CD4-positive, CD25-positive, alpha-beta regulatory T cell (primary cell): ENCODE results near the gene SH3BGRL3. TPM values are rescaled to one million over a fixed set of nuclear protein-coding genes. Genes with fewer than 3 reads are reported as not detected.
"Not testable (repeated sequence)": the region's sequence is repeated elsewhere in the genome, so short reads cannot be mapped to it uniquely, and the experiment has no call there.

Experiments
- ATAC-seq, 2 donors: fragments of 150-1000 bp; cut with Tn5 transposase; one replicate each; pipeline ENCODE4 v1.10.0; 2021; ENCODE audit warnings: low read depth in 2 of 2, moderate number of reproducible peaks in 2 of 2, moderate library complexity in 1 of 2
- DNase-seq, 3 donors: peaks; one replicate each; pipeline versions ENCODE4 v3.0.0 to v3.0.0-alpha.2; 2012 to 2022; ENCODE audit warnings: mixed read lengths in 1 of 3
- H3K27ac ChIP-seq: one replicate; pipeline ENCODE4 v1.7.0; 2013; ENCODE audit warnings: mild to moderate bottlenecking, low read length; ENCODE audit not compliant: insufficient read depth, poor library complexity, severe bottlenecking
- H3K27me3 ChIP-seq: one replicate; pipeline ENCODE4 v1.7.0; 2013; ENCODE audit warnings: low read length; ENCODE audit not compliant: control insufficient read depth, insufficient read depth
- H3K36me3 ChIP-seq: one replicate; pipeline ENCODE4 v1.7.0; 2013; ENCODE audit warnings: mild to moderate bottlenecking, low read length, moderate library complexity; ENCODE audit not compliant: control insufficient read depth, insufficient read depth
- H3K4me1 ChIP-seq: 2 replicates; pipeline ENCODE4 v1.7.0; 2013; ENCODE audit warnings: mild to moderate bottlenecking, low read length; ENCODE audit not compliant: insufficient read depth, control insufficient read depth, poor library complexity, severe bottlenecking
- H3K4me3 ChIP-seq: one replicate; pipeline ENCODE4 v1.7.0; 2013; ENCODE audit warnings: low read depth, mild to moderate bottlenecking, low read length, moderate library complexity
- H3K9me3 ChIP-seq, 2 experiments: 1 replicate in 1 of 2; 2 replicates in 1 of 2; pipeline ENCODE4 v1.7.0; 2013; ENCODE audit warnings: low read length in 2 of 2, mild to moderate bottlenecking in 1 of 2, moderate library complexity in 1 of 2; ENCODE audit not compliant: control insufficient read depth in 2 of 2
- H3K27ac Mint-ChIP-seq, 3 donors: one replicate each; pipeline ENCODE4 v1.8.0; 2020 to 2022; ENCODE audit warnings: mild to moderate bottlenecking in 3 of 3, mixed read lengths in 3 of 3, moderate library complexity in 2 of 3
- H3K27me3 Mint-ChIP-seq: one replicate; pipeline ENCODE4 v1.8.0; 2022; ENCODE audit warnings: mild to moderate bottlenecking, mixed read lengths
- H3K36me3 Mint-ChIP-seq: one replicate; pipeline ENCODE4 v1.8.0; 2020; ENCODE audit warnings: mixed read lengths
- H3K4me1 Mint-ChIP-seq, 4 donors: one replicate each; pipeline ENCODE4 v1.8.0; 2020 to 2022; ENCODE audit warnings: mixed read lengths in 4 of 4, mild to moderate bottlenecking in 1 of 4
- H3K4me3 Mint-ChIP-seq, 4 donors: one replicate each; pipeline ENCODE4 v1.8.0; 2020 to 2022; ENCODE audit warnings: mild to moderate bottlenecking in 4 of 4, mixed read lengths in 4 of 4, moderate library complexity in 3 of 4
- H3K9me3 Mint-ChIP-seq, 7 donors: one replicate each; pipeline ENCODE4 v1.8.0; 2020 to 2022; ENCODE audit warnings: mixed read lengths in 7 of 7, mild to moderate bottlenecking in 3 of 7, moderate library complexity in 2 of 7
- polyA plus RNA-seq, 4 donors: library from polyadenylated mRNA; unstranded; fragments of 300-500 nt; fragmentation: Illumina TruSeq; gene quantifications; one replicate each; pipeline ENCODE4 v1.2.3, GENCODE V29; 2021
- total RNA-seq: library from RNA; stranded (reverse); gene quantifications from one replicate; pipeline ENCODE4 v1.2.3, GENCODE V29; 2022

SH3BGRL3 gene
- 404 TPM for total RNA-seq
- polyA plus RNA-seq = 1,000 to 10,000 TPM; 1,085 to 1,853 (median 1,299) TPM

DNA sequence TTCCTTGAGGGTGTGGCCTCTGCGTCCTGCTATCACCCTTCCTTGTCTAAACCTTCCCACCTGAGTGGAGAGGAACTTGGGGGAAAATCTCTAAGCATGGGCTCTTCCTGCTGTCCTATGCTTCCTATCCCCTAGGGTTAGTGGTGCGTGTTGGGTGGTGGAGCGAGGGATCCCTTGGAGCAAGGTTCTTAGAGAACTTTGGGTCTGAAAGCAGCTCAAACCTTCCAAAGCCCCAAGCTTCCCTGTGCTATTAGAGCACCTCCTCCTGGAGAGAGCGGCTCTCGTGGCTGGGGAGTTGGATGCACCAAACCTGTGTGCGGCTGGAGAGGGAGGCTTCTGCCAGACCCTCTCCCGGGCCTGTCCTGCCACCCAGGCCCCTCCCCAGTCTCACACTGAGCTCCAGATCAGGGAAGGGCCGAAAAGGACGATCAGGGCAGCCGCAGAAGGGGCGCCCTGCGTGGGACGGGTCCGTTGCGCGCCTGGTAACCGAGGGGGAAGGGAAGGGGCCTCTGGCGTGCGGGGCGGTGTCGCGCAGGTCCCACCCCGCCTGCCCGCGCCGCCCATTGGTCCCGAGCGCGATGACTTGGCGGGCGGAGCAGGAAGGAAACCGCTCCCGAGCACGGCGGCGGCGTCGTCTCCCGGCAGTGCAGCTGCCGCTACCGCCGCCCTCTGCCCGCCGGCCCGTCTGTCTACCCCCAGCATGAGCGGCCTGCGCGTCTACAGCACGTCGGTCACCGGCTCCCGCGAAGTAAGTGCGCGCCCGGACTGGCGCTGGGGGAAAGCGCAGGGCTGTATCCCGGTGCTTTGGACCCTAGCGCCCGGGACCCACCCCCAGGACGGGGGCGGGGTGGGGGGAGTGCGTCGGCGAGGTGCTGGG, at the start of gene SH3BGRL3:
Gene SH3BGRL3, plus strand, starts transcription at position 631 of the 877 bp plus-strand sequence. Its CDS starts 70 bp downstream, at position 701.
- DNase-seq (peak; percentile 82 to 92 (median 87)), ATAC-seq (peak; percentile 61 to 67)
- no peaks in the 10 kb centered on the region for H3K27me3 Mint-ChIP-seq
- no peaks in the 10 kb centered on the region for H3K27me3 ChIP-seq
- H3K9me3 ChIP-seq = no peaks in the 10 kb centered on the region
- H3K4me3 ChIP-seq = peak within 1 kb of the TSS; percentile 90
- peak within 1 kb of the TSS; percentile 91 to 96 (median 93) for H3K4me3 Mint-ChIP-seq
- H3K4me1 Mint-ChIP-seq = peaks cover 16 to 84% (median 56%) of the 10 kb centered on the region in 4 donors
- peaks cover 22% of the 10 kb centered on the region for H3K36me3 Mint-ChIP-seq
- peak within 1 kb of the TSS; percentile 82 to 99 (median 95) for H3K27ac Mint-ChIP-seq
- H3K4me1 ChIP-seq = peaks cover 92% of the 10 kb centered on the region
- H3K36me3 ChIP-seq = peaks cover 21% of the 10 kb centered on the region
- H3K9me3 Mint-ChIP-seq = no peaks in the 10 kb centered on the region
- H3K27ac ChIP-seq = peak within 1 kb of the TSS; percentile 93

DNA sequence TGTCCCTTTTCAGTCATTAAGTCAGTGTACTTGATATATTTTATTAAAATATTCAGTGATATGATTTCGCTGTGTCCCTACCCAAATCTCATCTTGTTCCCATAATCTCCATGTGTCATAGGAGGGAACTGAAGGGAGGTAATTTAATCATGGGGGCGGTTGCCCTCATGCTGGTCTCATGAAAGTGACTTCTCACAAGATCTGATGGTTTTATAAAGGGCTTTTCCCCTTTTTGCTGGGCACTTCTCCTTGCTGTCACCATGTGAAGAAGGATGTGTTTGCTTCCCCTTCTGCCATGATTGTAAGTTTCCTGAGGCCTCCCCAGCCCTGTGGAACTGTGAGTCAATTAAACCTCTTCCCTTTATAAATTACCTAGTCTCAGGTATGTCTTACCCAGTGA, 49.2 kb upstream of the SH3BGRL3 start:
- DNase-seq, H3K27ac Mint-ChIP-seq, ATAC-seq, H3K27ac ChIP-seq, H3K9me3 ChIP-seq, H3K4me3 Mint-ChIP-seq, H3K27me3 ChIP-seq, H3K36me3 ChIP-seq, H3K9me3 Mint-ChIP-seq, H3K36me3 Mint-ChIP-seq, H3K4me3 ChIP-seq: not testable (repeated sequence)
- peaks cover 14% of the 10 kb centered on the region for H3K4me1 ChIP-seq
- H3K27me3 Mint-ChIP-seq = peaks cover 22% of the 10 kb centered on the region
- H3K4me1 Mint-ChIP-seq = peaks cover 6 to 27% (median 14%) of the 10 kb centered on the region in 4 donors

DNA sequence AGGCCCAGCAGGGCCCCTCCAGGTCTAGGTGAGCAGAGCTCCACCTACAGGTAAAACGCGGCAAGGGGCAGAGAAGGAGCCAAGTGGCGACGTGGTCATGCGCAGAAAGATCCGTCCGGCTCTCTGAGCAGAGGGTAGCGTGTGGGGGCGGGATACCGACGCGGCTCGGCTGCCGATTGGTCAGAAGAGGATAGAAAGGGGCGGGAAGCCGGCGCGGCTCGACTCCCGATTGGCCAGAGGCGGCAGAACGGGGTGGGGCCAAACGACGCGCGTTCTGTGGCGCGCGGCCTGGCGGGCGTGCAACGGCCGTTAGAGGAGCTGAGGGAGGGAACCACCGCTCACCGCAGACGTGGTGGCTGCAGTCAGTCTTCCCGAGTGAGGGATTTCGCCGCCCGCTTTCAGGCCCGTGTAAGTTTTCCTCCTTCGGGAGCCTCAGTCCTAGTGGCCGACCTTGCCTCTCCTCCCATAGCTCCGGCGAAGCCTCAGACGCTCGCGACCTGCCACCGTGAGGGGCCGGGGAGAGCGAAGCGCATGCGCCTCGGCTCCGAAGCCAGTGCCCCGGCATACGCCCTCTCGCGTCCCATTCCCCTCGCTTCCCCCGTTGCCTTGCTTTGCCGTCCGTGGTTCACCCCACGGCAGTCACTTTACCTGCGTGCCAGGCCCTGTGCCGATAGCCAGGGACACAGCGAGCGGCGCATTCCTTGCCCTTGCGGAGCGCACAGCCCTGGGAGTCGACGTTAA, 45.8 kb upstream of the SH3BGRL3 start, which contains the start of gene CEP85:
Gene CEP85, plus strand, starts transcription at position 298 of the 741 bp plus-strand sequence. CDS start 5,584 bp downstream, outside the sequence.
- Mint-ChIP-seq H3K4me1 (peaks cover 24 to 42% (median 33%) of the 10 kb centered on the region in 4 donors), H3K27me3 (peaks cover 5% of the 10 kb centered on the region), H3K36me3 (no peaks in the 10 kb centered on the region), H3K27ac (peak within 1 kb of the TSS; percentile 95 to 99 (median 97)), H3K9me3 (no peaks in the 10 kb centered on the region), H3K4me3 (peak within 1 kb of the TSS; percentile 98 to 100 (median 99))
- H3K4me3 ChIP-seq = peak within 1 kb of the TSS; percentile 93
- peak within 1 kb of the TSS; percentile 87 for H3K27ac ChIP-seq
- no peaks in the 10 kb centered on the region for H3K9me3 ChIP-seq
- H3K27me3 ChIP-seq = no peaks in the 10 kb centered on the region
- peak; percentile 97 to 98 (median 98) for DNase-seq
- peak; percentile 89 to 93 for ATAC-seq
- H3K4me1 ChIP-seq = peaks cover 14% of the 10 kb centered on the region
- H3K36me3 ChIP-seq = no peaks in the 10 kb centered on the region

DNA sequence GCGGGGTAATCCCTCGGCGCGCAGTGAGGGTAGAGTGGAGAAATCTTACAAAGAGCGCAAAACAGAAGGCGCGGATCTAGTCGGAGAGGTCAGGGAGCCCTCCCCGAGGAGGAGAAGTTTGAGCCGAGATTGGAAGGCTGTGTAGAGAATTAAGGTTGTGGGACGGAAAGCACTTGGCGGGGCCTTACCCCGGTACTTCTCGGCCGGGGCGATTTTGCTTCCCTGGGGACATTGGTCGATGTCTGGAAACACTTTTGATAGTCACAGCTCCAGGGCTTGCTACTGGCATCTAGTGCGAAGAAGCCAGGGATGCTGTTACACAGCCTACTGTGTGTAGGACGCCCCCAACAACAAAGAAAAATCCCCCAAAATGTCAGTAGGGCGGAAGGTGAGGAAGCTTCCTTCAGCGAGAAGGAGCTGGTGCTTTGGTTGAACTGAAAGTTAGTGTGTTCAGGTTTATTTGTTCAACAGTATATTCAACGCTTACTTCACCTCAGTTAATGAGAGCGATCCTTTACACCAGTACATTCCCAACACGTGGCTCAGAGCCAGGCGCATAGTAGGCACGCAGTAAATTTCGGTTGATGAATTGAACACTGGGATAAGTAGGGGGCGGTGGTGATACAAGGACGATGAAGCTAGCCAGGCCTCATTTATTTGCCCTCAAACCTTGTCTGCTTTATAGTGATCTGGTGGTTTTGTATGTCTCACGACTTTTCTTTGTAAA, 45.1 kb upstream of the SH3BGRL3 start:
- Mint-ChIP-seq H3K9me3 (no peaks in the 10 kb centered on the region), H3K27ac (peak overlapping the region; percentile 95 to 99 (median 97)), H3K27me3 (peaks cover 5% of the 10 kb centered on the region), H3K36me3 (no peaks in the 10 kb centered on the region), H3K4me1 (peaks cover 25 to 47% (median 35%) of the 10 kb centered on the region in 4 donors), H3K4me3 (peak overlapping the region; percentile 98 to 100 (median 99))
- ATAC-seq = no peak
- H3K4me1 ChIP-seq = peaks cover 14% of the 10 kb centered on the region
- no peaks in the 10 kb centered on the region for H3K9me3 ChIP-seq
- no peaks in the 10 kb centered on the region for H3K27me3 ChIP-seq
- H3K4me3 ChIP-seq = peak overlapping the region; percentile 93
- peak overlapping the region; percentile 87 for H3K27ac ChIP-seq
- no peaks in the 10 kb centered on the region for H3K36me3 ChIP-seq
- peak in 2 of 3 donors; percentile 37 to 50 for DNase-seq

DNA sequence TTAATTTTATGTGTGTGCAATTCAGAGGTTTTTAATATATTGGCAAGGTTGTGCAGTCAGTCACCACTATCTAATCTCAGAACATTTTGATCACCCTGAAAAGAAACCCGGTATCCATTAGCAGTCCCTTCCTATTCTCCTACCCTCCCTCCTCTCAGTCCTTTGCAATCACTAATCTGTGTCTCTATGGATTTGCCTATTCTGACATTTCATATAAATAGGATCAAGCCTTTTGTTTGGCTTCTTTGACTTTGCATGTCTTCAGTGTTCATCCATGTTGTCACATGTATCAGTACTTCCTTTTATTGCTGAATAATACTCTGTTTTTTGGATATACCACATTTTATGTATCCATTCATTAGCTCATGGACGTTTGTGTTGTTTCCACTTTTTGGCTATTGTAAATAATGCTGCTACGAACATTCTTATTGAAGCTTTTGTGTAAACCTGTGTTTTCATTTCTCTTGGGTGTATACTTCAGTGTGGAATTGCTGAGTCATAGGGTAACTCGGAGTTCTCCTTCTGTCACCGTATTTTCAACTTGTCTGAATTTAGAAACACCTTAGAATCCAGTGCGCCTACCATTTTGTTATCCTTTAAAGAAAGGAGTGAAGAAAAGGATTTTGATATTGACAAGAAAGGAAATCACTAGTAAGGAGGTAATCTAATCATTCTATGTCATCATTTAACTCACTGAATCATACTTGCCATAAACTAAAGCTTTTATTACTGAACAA, 42.5 kb upstream of the SH3BGRL3 start:
- no peak for ATAC-seq
- H3K4me3 Mint-ChIP-seq = peak overlapping the region; percentile 10 to 98 (median 58)

GRCh38 chr1:26239936-26240335, 40.0 kb upstream of the SH3BGRL3 start:
- no peak overlapping the region for H3K27ac ChIP-seq
- peaks cover 22 to 36% (median 32%) of the 10 kb centered on the region in 4 donors for H3K4me1 Mint-ChIP-seq
- peaks cover 10% of the 10 kb centered on the region for H3K36me3 ChIP-seq
- no peaks in the 10 kb centered on the region for H3K9me3 ChIP-seq
- H3K27ac Mint-ChIP-seq = no peak overlapping the region
- no peak overlapping the region for H3K4me3 ChIP-seq
- H3K27me3 Mint-ChIP-seq = no peaks in the 10 kb centered on the region
- H3K27me3 ChIP-seq = no peaks in the 10 kb centered on the region
- DNase-seq (no peak), ATAC-seq (no peak)
- H3K36me3 Mint-ChIP-seq = peaks cover 22% of the 10 kb centered on the region
- no peaks in the 10 kb centered on the region for H3K9me3 Mint-ChIP-seq
- no peak overlapping the region for H3K4me3 Mint-ChIP-seq
- peaks cover 9% of the 10 kb centered on the region for H3K4me1 ChIP-seq

More for the DNA sequence above, 42.5 kb upstream of the SH3BGRL3 start:
- Mint-ChIP-seq H3K9me3 (no peaks in the 10 kb centered on the region), H3K27me3 (peaks cover 5% of the 10 kb centered on the region), H3K36me3 (peaks cover 5% of the 10 kb centered on the region), H3K4me1 (peaks cover 25 to 48% (median 35%) of the 10 kb centered on the region in 4 donors), H3K27ac (peak overlapping the region in 1 of 3 donors; percentile 99)
- H3K27me3 ChIP-seq = no peaks in the 10 kb centered on the region
- no peaks in the 10 kb centered on the region for H3K36me3 ChIP-seq
- DNase-seq = peak in 1 of 3 donors; percentile 45
- H3K4me1 ChIP-seq = peaks cover 14% of the 10 kb centered on the region
- H3K9me3 ChIP-seq = no peaks in the 10 kb centered on the region
- no peak overlapping the region for H3K27ac ChIP-seq
- peak overlapping the region; percentile 24 for H3K4me3 ChIP-seq
